Daoy (cell line): ENCODE data around the gene AQP12A. TPM values are rescaled to one million over a fixed set of nuclear protein-coding genes. Genes with fewer than 3 reads are reported as not detected.
"Not testable (repeated sequence)": the region's sequence is repeated elsewhere in the genome, so short reads cannot be mapped to it uniquely, and the experiment has no call there.

Source experiments
- DNase-seq: peaks from one replicate; pipeline ENCODE4 v3.0.0-alpha.2; 2015; ENCODE audit warnings: low read depth
- total RNA-seq: library from RNA; depleted of rRNA; stranded (reverse); fragments of >200 nt; shearing (Covaris generic); gene quantifications from 2 replicates; pipeline ENCODE4 v1.2.3, GENCODE V29; 2014

Gene AQP12A
- total RNA-seq, 1 experiment from 2014 or later: not detected

- not testable (repeated sequence) for DNase-seq
Observed at GRCh38 chr2:240659883-240660282, 31.8 kb upstream of the AQP12A start.

- DNase-seq: no peak
Observed at GRCh38 chr2:240662681-240663080, 29.0 kb upstream of the AQP12A start.

GRCh38 chr2:240663546-240664190, 28.0 kb upstream of the AQP12A start:
- DNase-seq: no peak

- DNase-seq: no peak
Observed at GRCh38 chr2:240664622-240665021, 27.0 kb upstream of the AQP12A start.

GRCh38 chr2:240670402-240670801, 21.3 kb upstream of the AQP12A start:
- no peak for DNase-seq

GRCh38 chr2:240670950-240671349, 20.7 kb upstream of the AQP12A start:
- DNase-seq: no peak

- no peak for DNase-seq
Observed at GRCh38 chr2:240672076-240672700, 19.5 kb upstream of the AQP12A start.

- no peak for DNase-seq
Observed at GRCh38 chr2:240672701-240673190, 18.9 kb upstream of the AQP12A start.

GRCh38 chr2:240674461-240675184, 17.0 kb upstream of the AQP12A start:
- not testable (repeated sequence) for DNase-seq

- not testable (repeated sequence) for DNase-seq
Observed at GRCh38 chr2:240675345-240675744, 16.3 kb upstream of the AQP12A start.

GRCh38 chr2:240678043-240678442, 13.6 kb upstream of the AQP12A start:
- DNase-seq: not testable (repeated sequence)

GRCh38 chr2:240678909-240679308, 12.8 kb upstream of the AQP12A start:
- not testable (repeated sequence) for DNase-seq

GRCh38 chr2:240680185-240680584, 11.5 kb upstream of the AQP12A start:
- DNase-seq: not testable (repeated sequence)

GRCh38 chr2:240682431-240683224, 9.0 kb upstream of the AQP12A start, which contains the start of gene AQP12B:
TSS of gene AQP12B (minus strand) at chr2:240682885. CDS start at chr2:240682837, 48 bp downstream.
- not testable (repeated sequence) for DNase-seq

GRCh38 chr2:240683329-240683979, 8.2 kb upstream of the AQP12A start:
- DNase-seq: not testable (repeated sequence)

GRCh38 chr2:240683980-240684728, 7.5 kb upstream of the AQP12A start:
- peak; percentile 9 for DNase-seq

GRCh38 chr2:240685771-240686371, 5.8 kb upstream of the AQP12A start:
- no peak for DNase-seq

- no peak for DNase-seq
Observed at GRCh38 chr2:240686460-240686859, 5.2 kb upstream of the AQP12A start.

GRCh38 chr2:240687045-240687740, 4.5 kb upstream of the AQP12A start:
- DNase-seq: no peak
